HG03575 (cell line): ENCODE measurements around the gene RNF32.
"Not testable (repeated sequence)": the region's sequence is repeated elsewhere in the genome, so short reads cannot be mapped to it uniquely, and the experiment has no call there.

ENCODE experiments used
- ATAC-seq: cut with Tn5 transposase; IDR thresholded peaks from one replicate; pipeline ENCODE4 v1.9.1; 2021; ENCODE audit not compliant: unreplicated experiment, insufficient number of reproducible peaks, low FRiP score; ENCODE audit errors: extremely low read depth

The RNF32 gene

DNA sequence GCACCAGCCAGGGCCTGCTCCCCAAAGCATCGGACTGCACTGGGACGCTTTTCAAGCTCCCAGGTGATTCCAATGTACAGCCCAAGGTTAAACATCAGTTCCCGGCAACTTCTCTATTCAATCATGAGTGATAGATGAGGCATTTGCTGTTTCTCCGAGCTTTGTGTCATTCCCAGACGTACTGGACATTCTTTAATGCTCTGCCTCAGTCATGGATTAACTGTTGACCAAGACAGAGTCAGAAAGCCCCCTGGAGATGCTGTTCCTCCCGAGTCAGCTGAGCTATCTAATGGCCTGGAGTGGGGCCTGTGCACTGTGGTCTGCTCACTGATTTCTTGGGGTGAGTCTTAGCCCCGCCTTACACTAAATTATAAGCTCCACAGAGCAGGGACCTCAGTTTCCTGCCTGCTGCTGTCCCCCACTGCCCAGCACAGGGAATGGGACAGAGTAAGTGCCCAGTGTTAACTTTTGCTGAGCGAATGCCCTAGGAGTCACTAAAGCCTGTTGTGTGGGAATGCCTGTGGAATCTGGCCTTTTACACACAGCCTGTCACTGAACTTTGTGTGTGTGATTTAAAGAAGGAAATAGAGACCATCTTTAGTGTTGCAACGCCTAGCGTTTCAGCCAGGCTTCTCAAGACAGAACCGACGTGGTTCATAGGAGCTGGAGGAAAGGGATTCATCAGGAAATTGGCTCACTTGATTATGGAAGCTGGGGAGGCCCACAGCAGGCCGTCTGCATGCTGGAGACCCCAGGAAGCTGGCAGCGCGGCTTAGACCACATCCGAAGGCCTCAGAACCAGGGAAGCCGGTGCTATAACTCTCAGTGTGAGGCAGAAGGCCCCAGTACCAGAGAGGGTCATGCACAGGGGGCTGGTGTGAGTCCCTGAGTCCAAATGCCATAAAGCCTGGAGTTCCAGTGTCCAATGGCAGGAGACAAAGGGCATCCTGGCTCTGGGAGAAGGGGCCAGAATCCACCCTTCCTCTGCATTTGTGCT, 29.3 kb upstream of the RNF32 start:
- ATAC-seq: no peak

DNA sequence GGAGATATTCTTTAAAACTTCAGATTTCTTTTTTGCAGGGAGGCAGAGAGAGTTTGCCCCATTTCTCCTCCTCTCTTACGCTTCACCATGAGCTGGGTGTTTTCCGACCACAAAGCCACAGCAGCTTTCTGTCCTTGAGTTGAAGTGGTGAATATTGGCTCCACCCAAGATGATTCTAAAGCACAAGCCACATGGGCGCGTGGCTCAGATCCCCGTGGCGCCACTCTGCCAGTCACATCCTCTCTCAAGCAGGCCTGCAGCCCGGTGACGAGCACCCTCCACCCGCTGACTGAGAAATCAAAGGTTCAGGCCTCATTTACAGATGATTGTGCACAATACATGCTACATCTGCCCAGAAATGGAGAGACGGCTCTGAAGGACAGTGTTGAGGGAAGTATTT, 27.6 kb upstream of the RNF32 start:
- ATAC-seq: no peak

DNA sequence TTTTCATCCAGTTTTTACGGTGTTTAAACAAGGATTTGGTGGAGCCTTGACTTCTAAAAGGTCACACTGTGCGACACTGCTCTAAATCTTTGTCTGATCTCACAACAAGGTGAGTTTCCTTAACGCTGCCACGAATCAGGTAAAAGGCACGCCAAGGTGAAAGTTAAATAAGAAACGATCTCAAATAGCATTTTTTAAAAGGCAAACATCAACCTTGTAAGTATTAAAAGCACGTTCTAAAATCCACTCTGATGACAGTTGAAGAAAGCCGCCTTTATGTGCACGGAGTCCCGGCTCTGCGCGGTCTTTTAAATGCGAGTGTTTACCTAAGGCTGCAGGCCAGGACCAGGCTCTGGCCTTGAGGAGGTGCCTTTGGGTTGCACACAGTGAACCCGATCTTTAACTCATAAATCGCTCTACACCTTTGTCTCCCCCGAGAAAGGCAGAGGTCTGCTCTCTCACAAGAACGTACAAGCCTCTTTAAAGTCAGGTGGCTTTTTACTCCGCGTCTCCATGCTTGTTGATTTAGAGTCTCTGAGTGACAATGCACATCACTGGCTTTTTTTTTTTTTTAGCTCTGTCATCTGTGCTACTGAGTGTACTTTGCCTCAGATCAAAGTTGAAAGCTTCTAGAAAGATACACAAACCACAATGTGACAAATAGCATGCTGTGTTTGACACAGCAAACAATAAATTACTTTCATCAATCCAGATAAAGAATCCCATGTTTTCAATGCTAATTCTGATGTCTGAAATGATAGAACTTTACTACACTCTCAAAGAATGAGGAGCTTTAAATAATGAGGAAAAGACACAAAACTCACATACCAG, 25.9 kb upstream of the RNF32 start:
- ATAC-seq: no peak

DNA sequence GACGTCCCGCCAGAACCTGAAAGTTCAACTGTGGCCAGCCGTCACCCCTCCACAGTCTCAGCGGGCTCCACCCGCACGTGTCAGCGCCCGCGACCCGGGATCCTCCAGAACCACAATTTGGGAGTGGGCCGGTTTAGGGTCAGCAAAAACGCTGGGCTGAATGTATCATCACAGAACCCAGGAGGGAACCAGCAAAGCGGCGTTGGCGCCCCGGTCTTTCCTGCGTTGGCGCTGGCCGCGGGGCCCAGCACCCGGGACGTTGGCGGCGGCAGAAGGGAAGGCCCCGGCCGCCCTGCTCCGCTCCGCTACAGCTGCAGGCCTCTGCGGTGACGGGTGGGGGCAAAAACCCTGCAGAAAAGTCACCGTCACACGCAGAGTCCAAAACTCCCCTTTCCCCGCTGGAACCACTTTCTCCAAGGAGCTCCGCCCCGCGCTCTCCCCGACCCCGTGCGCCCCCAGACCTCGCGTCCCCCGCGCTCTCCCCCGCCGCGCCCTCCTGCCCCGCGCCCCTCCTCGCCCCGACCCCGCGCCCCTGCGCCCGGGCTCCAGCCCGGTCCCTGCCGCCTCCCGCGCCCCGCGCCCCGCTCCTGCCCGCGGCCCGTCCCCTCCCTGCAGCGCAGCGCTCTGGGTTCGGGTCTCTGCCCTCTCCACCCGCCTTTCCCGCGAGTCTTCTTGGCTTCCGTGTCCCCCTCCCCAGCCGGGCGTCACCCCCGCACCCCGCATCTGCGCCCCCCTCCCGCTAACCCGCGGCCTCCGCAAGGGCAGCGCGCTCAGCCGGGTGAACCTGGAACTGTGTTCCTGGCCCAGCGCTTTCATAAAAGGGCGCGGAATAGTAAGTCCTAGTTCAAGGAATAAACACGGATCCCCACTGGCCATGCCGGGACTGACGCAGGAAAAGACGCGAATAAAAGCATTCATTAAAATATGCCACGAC, 24.0 kb upstream of the RNF32 start:
- no peak for ATAC-seq

DNA sequence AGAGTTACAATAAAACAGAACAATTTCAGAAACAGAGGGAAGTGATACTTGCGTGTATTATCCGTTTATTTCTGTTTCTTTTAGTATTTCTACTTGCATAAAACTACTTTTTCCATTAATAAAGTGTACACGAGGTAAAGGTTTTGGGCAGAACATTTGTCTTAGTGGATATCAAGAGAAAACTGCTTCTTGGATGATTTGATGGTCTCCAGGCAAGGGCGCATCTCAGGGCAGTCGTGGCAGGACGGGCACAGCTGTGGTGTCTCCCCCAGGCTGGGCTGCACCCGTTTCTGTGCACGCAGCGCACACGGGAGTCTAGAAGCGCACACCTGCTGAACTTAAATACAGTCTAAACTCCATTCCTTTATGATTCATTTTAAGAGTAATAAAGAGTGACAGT, 23.4 kb upstream of the RNF32 start:
- no peak for ATAC-seq

DNA sequence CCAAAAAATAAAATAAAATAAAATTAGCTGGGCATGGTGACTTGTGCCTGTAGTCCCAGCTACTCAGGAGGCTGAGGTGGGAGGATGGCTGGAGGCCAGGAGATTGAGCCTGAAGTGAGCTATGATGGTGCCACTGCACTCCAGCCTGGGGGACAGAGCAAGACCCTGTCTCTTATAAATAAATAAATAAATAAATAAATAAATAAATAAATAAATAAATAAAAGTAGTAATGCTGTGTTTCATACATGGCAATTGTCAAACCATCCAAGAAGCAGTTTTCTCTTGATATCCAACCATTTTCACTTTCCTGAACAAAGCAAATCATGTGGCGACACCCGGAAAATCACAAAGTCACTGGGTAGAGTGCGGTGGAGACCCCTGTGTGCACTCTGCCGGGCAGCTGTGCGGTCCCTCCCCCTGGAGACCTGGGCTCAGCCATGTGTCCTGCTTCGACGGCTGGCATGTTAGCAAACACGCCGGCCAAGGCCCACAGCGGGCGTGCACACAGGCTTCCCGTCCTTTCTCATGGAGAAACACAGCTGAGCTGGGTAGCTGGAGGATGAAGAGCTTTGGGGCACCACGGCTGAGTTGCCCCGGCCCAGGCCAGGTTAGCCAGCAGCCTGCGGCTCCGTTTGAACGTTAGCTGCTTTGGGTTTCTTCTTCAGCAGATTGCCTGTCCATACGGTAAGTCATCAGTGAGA, 22.3 kb upstream of the RNF32 start:
- no peak for ATAC-seq

DNA sequence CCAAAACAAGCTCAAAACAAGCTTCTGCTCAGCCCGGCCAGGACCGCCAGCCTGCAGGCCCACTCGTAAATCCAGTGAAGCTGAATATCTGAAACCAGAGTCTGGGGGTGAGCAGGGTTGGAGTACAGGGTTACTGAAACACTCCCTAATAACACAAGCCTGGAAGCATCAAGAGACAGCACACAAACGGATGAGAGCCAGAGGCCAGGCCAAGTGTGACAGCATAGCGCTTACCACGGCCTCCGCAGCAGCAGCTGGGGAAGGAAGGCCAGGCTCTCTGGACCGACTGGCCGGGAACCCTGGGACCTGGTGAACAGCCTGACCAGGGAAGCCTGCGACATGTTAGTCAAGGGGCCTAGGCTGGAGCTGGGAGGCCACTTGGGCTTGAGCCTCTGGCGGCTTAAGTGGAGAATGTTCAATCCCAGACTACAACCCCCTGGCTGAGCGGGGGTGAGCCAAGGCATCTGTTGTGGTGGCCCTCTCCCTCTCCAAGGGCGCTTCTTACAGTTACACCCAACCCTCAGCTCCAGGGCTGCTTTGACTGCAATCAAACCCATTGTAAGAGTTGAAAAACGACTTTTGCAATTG, 21.7 kb upstream of the RNF32 start:
- no peak for ATAC-seq

DNA sequence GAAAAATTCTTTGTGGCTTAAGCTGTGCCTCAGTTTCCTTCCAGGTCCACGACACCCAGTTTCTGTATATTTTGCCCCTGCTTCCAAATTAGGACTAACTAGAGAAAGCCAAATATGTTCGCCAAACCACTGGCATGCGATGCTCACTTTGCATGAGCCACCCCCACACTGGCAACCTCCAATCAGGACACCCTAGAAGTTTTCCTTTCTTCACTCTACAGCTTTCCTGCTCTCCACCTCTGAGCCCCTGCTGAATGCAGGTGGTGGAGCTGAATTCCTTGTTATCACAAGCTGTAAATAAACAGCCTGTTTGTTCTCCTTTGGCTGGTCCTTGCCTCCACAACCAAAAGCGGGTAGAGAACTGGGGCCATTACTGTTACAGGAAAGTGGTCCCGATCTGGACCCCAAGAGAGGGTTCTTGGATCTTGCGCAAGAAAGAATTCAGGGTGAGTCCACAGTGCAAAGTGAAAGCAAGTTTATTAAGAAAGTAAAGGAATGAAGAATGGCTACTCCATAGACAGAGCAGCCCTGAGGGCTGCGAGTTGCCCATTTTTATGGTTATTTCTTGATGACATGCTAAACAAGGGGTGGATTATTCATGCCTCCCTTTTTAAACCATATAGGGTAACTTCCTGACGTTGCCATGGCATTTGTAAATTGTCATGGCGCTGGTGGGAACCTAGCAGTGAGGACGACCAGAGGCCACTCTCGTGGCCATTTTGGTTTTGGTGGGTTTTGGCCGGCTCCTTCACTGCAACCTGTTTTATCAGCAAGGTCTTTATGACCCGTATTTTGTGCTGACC, 20.9 kb upstream of the RNF32 start:
- not testable (repeated sequence) for ATAC-seq

DNA sequence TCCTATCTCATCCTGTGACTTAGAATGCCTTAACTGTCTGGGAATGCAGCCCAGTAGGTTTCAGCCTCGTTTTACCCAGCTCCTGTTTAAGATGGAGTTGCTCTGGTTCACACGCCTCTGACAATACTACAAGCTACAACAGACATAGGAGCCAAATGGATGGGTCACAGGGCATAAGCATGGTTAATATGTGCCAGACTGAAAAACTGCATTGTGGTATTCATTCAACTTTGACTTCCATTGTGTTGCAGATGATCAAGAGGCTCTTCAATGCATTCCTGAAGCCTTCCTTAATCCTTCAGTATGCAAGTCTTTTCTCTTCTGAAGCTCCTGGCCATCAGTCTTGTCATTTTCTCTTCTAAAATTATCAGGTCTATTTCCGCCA, 20.3 kb upstream of the RNF32 start:
- no peak for ATAC-seq

DNA sequence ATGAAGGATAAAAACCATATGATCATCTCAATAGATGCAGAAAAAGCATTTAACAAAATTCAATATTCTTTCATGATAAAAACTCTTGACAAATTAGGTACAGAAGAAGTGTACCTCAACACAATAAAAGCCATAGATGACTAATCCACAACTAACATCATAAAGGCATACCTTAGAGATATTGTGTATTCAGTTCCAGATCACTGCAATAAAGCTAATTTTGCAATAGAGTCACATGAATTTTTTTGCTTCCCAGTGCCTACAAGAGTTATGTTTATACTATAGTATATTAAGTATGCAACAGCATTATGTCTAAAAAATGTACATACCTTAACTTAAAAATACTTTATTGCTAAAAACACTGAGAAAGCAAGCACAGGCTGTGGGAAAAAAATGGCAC, 18.9 kb upstream of the RNF32 start:
- no peak for ATAC-seq

DNA sequence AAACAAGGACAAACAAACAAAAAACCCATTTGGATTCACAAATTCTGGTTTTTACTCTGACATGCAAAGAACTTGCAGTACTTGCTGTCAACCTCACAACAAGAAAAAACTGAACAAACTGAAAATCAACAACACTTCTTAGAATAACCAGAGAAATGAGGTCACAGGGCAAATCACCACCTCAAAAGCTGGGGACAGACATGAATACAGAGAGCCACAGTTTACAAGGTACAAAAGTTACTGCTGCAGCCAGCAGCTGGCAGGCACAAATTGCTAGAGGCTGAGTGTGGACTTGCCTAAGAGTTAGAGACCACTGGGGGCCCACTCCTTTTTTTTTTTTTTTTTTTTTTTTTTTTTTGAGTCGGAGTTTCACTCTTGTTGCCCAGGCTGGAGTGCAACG, 15.0 kb upstream of the RNF32 start:
- no peak for ATAC-seq

DNA sequence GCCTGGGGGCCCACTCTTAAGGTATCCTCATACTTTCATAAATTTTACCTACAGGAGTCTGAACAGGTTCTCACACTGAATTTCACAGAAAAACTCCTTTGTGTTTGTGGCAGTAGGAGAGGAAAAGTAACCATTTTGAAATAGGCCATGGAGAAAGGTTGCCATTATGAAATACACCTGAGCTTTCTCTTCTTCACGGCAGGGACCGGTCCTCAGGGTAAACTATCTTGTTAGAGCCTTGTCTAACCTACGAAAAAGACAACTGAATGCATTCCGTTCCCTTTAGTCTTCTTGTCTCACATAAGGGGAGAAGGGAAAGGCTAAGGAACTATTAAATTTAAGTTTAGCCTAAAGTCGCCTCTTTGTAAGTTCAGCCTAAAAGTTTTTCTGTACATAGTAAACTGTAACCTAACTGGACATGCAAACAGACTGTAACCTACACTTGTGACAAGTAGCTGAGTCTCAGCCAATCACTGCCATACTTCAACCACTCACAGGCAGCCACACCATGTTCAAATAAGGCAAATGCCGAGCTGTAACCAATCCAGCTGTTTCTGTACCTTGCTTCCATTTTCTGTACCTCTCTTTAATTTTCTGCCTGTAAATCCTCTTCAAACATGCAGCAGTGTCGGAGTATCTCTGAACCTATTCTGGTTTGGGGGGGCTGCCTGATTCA, 14.2 kb upstream of the RNF32 start:
- ATAC-seq: no peak

DNA sequence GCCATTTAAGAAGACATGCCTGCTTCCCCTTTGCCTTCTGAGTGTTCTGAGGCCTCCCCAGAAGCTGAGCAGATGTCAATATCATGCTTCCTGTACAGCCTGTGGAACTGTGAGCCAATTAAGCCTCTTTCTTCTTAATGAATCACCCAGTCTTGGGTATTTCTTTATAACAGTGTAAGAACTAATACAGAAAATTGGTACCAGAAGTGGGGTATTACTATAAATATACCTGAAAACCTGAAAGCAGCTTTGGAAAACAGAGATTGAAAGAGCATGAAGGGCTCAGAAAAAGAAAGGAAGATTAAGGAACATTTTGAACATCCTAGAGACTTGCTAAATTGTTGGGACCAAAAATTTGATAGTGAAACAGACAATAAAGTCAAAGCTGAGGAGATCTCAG, 12.0 kb upstream of the RNF32 start:
- ATAC-seq: no peak

DNA sequence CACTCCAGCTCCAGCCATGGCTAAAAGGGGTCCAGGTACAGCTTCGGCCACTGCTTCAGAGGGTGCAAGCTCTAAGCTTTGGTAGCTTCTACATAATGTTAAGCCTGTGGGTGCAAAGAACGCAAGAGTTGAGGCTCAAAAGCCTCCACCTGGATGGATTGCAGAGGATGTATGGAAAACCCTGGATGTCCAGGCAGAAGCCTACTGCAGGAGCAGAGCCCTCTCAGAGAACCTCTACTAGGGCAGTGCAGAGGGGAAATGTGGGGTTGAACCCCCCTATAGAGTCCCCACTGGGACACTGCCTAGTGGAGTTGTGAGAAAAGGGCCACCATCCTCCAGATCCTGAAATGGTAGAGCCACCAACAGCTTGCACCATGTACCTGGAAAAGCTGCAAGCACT, 10.7 kb upstream of the RNF32 start:
- ATAC-seq: no peak

DNA sequence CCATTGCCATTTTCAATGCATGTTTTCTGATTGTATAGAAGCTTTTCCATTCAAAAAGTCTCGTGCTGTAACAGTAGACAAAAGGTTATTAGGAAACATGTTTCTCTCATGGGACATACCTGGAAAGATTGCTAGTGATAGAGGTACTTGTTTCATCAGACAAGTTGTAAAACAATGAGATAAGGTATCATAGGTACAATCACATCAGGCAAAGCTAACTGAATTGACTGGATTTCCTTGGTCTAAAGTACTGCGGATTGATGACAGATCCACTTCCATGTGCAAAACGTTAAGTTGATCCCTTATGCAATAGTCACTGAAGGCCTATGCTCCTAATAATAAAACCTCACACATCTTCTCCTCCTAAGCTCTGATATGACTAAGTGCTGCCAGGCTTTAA, 6.5 kb upstream of the RNF32 start:
- no peak for ATAC-seq

DNA sequence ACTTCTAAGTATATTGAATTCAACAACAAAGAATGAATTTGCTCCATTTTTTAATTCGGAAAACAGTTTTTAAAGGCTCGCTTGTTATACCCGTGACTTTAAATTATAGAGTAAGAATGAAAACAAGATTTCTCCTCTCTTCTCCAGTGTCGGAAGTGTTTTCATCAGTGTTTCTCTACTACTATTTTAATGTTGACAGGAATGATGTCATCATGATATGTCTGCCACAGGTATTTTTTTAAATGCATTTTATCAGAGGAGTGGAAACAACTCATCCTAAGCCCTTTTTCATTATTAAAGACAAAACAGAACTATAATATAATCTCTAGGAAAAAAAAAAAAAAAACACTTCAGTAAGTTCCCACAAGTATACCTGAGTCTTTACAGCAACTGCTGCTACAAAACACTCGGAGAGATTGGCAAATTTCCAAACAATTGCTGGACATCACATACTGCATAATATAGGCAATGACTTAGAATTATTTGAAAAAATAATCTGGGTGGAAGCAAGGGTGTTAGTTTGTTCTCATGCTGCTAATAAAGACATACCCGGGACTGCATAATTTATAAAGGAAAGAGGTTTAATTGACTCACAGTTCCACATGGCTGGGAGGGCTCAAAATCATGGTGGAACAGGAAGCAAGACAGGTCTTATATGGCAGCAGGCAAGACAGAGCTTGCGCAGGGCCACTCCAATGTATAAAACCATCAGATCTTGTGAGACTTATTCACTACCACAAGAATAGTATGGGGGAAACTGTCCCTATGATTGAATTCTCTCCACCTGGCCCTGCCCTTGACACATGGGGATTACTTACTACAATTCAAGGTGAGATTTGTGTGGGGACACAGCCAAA, 4.8 kb upstream of the RNF32 start:
- no peak for ATAC-seq
